Activated CD4-positive, alpha-beta T cell treated with anti-CD3 and anti-CD28 coated beads, Interleukin-2, amount 50 U/mL, for 4 hours (primary cell): ENCODE measurements around the gene DCN.

Source experiments
- DNase-seq, 2 experiments: peaks; one replicate each; pipeline ENCODE4 v3.0.0-alpha.2; 2020

Gene DCN

GRCh38 chr12:91185421-91185820, 2.8 kb upstream of the DCN start:
- no peak for DNase-seq

DNA sequence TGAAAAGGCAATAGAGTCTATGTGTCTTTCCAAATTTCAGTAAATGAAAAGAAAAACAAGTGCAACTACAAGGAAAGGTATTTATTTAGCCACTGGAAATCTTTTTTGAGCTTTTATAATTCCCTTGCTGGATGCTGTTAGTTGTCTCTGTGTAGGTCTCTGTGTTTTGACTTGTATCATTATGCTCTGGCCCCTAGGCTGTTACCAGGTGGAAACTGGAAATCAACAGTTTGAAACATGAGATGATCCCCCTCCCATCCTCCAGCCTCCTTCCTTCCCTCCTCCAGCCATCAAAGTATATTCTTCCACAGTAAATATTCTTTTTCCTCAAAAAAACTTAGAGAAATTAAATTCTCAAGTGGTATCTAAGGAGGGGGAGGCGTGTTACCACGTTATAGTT, 934 bp upstream of the DCN start:
- DNase-seq: no peak

DNA sequence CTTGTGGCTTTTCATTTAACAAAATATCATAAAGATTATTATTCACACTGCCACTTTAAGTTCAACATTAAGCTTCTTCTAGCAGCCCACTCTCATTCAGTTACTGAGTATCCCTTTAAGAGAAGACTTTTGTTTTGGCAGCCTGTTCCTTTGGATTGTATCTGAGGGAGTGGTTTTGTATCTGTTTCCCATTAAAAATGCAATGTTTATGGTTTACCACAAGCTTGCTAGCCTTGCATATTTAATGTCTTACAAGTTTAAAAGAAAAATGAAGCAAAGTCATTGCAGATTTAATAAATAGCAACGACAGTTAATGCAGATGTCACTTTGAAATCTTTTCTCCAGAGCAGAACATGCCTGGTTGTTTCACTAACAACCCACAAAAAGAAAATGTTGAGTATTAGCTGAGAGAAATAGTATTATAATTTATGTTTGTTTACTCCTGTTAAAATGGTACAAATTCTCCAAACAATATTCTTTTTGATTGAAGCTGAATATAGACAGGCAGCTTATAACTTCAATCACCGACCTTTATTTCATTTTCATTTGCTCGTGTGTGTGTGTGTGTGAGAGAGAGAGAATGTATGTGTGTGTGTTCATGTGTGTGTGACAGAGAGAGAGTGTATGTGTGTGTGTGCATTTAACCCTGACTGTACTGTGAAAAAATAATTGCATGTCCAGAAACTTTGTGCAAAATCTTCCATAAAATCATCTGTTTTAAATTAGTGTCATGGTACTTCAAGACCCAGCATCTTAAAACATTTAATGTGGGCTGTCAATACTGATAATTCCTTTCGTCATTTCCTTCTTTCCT, 1.8 kb downstream of the DCN start:
- DNase-seq: no peak

- DNase-seq: no peak
Observed at GRCh38 chr12:91179966-91180561, 2.6 kb downstream of the DCN start.

- DNase-seq: no peak
Observed at GRCh38 chr12:91179315-91179714, 3.3 kb downstream of the DCN start.

- no peak for DNase-seq
Observed at GRCh38 chr12:91178781-91179180, 3.8 kb downstream of the DCN start.

DNA sequence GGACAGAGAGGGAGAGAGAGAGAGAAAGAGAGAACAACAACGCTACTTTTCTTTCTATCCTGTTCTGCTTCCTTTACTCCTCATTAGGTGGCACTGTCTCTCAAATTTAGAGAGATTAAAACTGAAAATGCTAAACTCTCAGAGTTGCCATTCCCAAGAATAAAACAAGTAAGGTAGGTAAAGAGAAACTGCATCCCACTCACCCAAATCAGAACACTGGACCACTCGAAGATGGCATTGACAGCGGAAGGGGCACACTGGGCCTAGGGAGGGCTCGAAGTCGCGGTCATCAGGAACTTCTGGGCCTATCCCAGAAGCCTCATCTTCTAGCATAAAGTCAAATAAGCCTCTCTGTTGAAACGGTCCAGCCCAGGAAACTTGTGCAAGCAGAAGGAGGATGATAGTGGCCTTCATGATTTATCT, 4.5 kb downstream of the DCN start:
- no peak for DNase-seq

- DNase-seq: no peak
Observed at GRCh38 chr12:91177381-91177780, 5.2 kb downstream of the DCN start.

- DNase-seq: no peak
Observed at GRCh38 chr12:91176915-91177314, 5.7 kb downstream of the DCN start.

DNA sequence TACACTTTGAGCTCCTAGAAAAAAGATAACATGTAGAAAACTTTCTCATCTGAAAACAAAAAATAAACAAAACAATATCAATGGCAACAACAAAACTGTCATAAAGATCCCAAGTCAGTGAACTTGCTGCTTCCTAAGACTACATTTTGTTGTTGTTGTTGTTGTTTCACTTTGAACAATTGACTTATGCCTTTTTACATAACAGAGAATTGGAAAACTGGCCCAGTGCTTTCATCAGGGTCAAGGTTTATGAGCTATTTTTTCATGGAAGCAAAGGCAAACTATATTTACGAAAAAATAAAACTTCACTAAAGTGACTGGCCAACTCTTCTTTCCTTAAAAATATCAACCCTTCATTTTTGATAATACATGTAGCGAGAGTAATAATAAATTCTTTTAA, 6.3 kb downstream of the DCN start:
- DNase-seq: no peak

DNA sequence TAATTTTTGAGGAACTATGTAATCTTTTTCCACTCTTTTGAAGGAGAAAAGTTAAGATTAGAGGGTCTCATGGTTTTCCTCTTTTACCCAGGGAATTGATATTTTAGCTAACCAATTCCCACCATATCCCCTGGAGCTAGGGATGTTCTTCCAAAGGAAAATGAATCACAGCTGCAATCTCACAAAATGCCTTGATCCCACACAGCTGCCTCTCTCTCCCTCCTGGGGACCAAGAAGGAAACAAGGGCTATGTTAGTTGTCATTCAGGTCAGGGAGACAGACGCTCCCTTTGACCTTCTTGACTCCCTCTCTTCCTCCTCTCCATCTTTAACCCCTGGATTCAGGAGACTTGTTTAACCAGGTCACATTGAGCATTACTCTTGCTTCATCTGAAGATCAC, 9.5 kb downstream of the DCN start:
- DNase-seq: no peak

DNA sequence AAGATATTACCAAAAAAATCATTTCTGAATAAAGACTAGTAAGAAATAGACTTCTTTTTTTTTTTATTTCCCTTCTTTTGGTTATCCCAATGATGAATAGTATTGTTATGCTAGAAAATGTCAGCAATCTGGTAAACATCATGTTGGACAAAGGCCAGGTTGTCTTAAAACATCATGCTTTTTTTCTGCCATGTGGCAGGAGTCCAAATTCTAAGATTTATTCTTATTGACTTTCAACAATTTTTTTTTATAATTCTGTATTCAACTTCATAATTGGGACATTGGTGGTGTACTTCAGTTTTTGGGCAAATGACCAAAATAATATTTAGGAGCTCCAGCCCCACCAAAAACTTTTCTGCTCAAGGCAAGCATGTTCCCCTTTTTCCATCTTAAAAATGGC, 10.5 kb downstream of the DCN start:
- DNase-seq: no peak

DNA sequence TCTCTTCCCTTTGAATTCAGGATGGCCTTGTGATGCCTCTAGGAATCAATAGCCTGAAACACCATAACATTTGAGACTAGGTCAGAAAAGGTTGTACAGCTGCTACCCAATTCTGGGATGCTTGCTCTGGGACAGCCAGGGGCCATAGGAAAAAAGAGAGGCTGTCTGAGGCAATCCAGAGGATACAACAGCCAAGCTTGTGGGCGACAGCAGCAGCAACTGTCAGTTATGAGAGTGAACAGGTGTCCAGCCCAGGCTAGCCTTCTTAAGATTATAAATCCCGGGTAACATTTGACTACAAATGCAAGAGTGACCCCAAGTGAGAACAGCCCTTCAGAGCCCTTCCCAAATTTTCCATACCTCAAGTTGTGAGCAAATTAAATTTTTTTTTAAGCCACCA, 11.1 kb downstream of the DCN start:
- no peak for DNase-seq

DNA sequence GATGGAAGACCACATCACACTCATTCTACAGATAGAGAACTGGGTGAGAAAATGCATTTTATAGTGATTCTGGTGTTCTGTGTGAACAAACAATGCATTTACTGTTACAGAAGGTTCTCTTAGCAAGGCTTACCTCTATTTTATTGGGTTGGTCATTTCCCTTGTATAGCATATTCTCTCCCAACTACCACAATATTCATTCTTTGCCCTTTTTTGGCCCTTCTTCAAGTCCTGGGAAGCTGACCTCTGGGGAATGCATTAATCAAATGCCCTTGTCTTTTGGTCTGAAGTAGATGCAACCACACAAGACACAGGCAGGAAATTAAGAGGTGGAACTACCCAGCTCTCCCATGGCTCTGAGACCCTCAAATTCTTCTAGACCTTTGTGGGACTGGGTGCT, 19.5 kb downstream of the DCN start:
- no peak for DNase-seq

DNA sequence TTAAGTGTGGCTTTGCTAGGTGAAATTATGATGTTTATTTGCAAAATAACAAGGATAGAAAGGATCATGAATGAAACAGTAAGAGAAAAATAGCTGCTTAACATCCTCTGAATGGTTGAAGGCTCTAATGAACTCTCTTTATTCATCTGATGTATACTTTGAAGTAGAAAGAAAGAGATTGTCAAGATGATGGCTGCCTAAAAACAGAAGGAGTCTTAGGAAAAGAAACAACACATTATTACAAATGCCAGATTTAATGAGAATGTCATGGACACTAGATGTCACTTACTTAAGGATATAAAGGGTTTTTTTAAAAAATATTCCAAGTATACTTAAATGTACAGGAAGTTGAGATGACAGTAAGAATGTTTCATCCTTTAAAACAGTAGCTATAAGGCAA, 21.6 kb downstream of the DCN start:
- DNase-seq: no peak

DNA sequence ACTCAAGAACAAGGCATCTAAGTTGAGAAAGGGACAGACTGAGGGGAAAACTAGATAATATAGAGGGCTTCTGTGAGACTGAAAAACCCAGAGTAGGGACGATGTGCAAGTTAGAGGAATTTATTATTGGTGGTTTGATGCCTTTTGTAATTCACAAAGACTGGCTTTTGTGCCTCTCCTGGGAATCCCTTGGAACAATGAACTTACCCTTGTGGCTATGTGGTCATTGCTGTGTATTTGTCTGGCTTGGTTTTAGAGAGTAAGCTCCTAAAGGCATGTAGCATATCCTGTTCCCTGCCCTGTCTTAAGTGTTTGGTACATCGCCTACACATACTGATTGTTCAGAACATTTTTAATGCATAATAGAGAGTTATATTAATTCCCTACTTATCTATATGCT, 26.6 kb downstream of the DCN start:
- no peak for DNase-seq

GRCh38 chr12:91154131-91154530, 28.5 kb downstream of the DCN start:
- DNase-seq: no peak

DNA sequence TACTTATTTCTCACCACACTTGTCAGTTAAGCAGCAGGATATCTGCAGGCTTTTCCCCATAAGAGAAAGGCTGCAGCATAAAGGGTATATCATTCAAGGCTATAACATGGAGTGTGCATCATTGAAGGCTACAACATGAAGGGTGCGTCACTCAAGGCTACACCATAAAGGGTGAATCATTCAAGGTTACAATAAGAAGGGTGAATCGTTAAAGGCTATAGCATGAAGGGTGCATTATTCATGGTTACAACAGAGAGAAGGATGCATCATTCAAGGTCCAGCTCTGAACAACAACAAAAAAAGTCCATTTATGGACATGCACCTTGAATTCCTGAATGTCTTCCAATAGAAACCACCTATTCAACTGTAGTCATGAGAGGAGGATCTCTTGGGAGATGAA, 38.6 kb downstream of the DCN start:
- DNase-seq: no peak

DNA sequence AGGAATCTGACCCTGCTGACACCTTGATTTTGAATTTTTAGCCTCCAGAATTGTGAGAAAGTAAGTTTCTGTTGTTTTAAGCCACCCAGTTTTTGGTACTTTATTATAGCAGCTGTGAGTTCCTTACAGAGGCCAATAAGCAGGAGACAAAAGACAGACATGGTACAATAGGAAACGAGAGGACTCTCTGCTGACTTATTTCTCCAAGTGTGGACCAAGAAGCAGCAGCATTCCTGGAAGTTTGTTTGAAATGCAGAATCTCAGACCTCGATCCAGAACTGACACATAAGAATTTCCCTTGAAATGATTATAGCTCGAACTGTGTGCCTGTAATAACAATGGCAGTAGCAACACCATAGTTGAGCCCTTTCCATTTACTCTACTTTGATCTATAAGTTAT, 39.4 kb downstream of the DCN start:
- DNase-seq: no peak

- no peak for DNase-seq
Observed at GRCh38 chr12:91142221-91142631, 40.4 kb downstream of the DCN start.

GRCh38 chr12:91140026-91140931, 42.3 kb downstream of the DCN start:
- DNase-seq: no peak

DNA sequence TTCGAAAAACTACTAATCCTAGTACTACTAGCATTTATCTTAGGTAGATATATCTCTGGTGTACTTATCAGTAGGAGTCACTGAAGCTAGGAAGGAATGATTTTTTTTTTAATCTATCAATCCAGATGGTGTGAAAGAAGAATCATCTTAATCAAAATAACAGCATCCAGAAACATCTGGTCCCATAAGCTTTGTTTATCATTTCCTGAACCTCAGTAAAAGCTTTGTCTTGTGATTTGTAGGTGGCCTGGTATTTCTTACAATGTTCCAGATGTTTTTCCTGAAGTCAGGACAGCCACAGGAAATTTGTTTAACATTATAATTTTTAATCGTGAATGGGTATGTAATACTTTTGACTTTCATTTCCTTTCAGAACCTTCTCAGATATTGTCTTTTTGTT, 43.3 kb downstream of the DCN start:
- DNase-seq: no peak

GRCh38 chr12:91138337-91138920, 44.2 kb downstream of the DCN start:
- no peak for DNase-seq
